Nephron (organoid): ENCODE measurements around the gene C19orf67.

Experiments
- H3K27ac Mint-ChIP-seq, 3 experiments: 2 replicates each; pipeline ENCODE4 v1.8.0; 2020; ENCODE audit warnings: mixed read lengths in 3 of 3, mild to moderate bottlenecking in 2 of 3, moderate library complexity in 1 of 3
- H3K27me3 Mint-ChIP-seq: 2 replicates; pipeline ENCODE4 v1.8.0; 2021; ENCODE audit warnings: low read depth, mild to moderate bottlenecking, moderate library complexity, mixed read lengths
- H3K36me3 Mint-ChIP-seq: 2 replicates; pipeline ENCODE4 v1.8.0; 2020; ENCODE audit warnings: low read depth, mixed read lengths
- H3K4me1 Mint-ChIP-seq: 2 replicates; pipeline ENCODE4 v1.8.0; 2020; ENCODE audit warnings: mixed read lengths
- H3K4me3 Mint-ChIP-seq, 3 experiments: 2 replicates each; pipeline ENCODE4 v1.8.0; 2020; ENCODE audit warnings: mild to moderate bottlenecking in 3 of 3, mixed read lengths in 3 of 3, moderate library complexity in 2 of 3
- H3K9me3 Mint-ChIP-seq: 2 replicates; pipeline ENCODE4 v1.8.0; 2020; ENCODE audit warnings: mixed read lengths
- CTCF ChIP-seq, 3 experiments: fragments of 200-600 bp; sonication (generic); IDR thresholded peaks; one replicate each; pipeline ENCODE4 v1.5.0; 2021; ENCODE audit warnings: antibody characterized with exemption in 3 of 3; ENCODE audit not compliant: unreplicated experiment in 3 of 3

The C19orf67 gene

DNA sequence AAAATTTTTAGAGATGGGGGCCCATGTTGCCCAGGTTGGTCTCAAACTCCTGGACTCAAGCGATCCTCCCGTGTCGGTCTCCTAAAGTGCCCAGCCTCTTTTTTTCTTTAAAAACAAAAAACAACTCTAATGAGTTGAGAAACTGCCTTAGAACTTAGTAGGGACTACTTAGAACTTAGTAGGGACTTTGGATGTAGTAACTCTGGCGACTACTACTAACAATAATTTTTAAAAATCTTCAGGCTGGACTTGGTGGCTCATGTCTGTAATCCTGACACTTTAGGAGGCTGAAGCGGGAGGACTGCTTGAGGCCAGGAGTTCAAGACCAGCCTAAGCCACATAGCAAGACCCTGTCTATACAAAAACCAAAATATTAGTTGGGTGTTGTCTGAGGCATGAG, 515 bp upstream of the C19orf67 start:
- Mint-ChIP-seq H3K4me3 (peak overlapping the region in 2 of 3 experiments; percentile 55 to 66), H3K27me3 (no peaks in the 10 kb centered on the region), H3K4me1 (peaks cover 28% of the 10 kb centered on the region), H3K36me3 (peaks cover 24% of the 10 kb centered on the region), H3K27ac (no peak overlapping the region), H3K9me3 (no peaks in the 10 kb centered on the region)
- TF ChIP-seq CTCF (IDR thresholded peaks at IDR 0.05; ENCODE audit: unreplicated experiment in 3 of 3): no peak

- H3K27me3 Mint-ChIP-seq: no peaks in the 10 kb centered on the region
- TF ChIP-seq CTCF (IDR thresholded peaks at IDR 0.05; ENCODE audit: unreplicated experiment in 3 of 3): no peak
- peaks cover 8% of the 10 kb centered on the region for H3K36me3 Mint-ChIP-seq
- H3K9me3 Mint-ChIP-seq: no peaks in the 10 kb centered on the region
- H3K27ac Mint-ChIP-seq: peak overlapping the region in 1 of 3 experiments; percentile 93
- H3K4me3 Mint-ChIP-seq: peak overlapping the region; percentile 94 to 97 (median 96)
- peaks cover 25% of the 10 kb centered on the region for H3K4me1 Mint-ChIP-seq
These were observed 3.0 kb downstream of the C19orf67 start for GRCh38 chr19:14082675-14082960.

- peak overlapping the region; percentile 88 to 93 (median 89) for H3K27ac Mint-ChIP-seq
- no peak for TF ChIP-seq CTCF (IDR thresholded peaks at IDR 0.05; ENCODE audit: unreplicated experiment in 3 of 3)
- H3K4me1 Mint-ChIP-seq: peaks cover 29% of the 10 kb centered on the region
- no peaks in the 10 kb centered on the region for H3K9me3 Mint-ChIP-seq
- peak overlapping the region; percentile 94 to 97 (median 96) for H3K4me3 Mint-ChIP-seq
- H3K36me3 Mint-ChIP-seq: peaks cover 4% of the 10 kb centered on the region
- no peaks in the 10 kb centered on the region for H3K27me3 Mint-ChIP-seq
These were observed 3.5 kb downstream of the C19orf67 start for GRCh38 chr19:14081797-14082674.

GRCh38 chr19:14080887-14081796, 4.4 kb downstream of the C19orf67 start:
- no peak for TF ChIP-seq CTCF (IDR thresholded peaks at IDR 0.05; ENCODE audit: unreplicated experiment in 3 of 3)
- Mint-ChIP-seq H3K9me3 (no peaks in the 10 kb centered on the region), H3K4me1 (peaks cover 29% of the 10 kb centered on the region), H3K4me3 (peak overlapping the region; percentile 94 to 97 (median 96)), H3K36me3 (peaks cover 4% of the 10 kb centered on the region), H3K27me3 (no peaks in the 10 kb centered on the region), H3K27ac (peak overlapping the region; percentile 88 to 93 (median 89))

- Mint-ChIP-seq H3K27ac (no peak overlapping the region), H3K9me3 (no peaks in the 10 kb centered on the region), H3K36me3 (no peaks in the 10 kb centered on the region), H3K4me3 (peak overlapping the region; percentile 21 to 70 (median 55)), H3K27me3 (peaks cover 8% of the 10 kb centered on the region), H3K4me1 (peaks cover 23% of the 10 kb centered on the region)
- no peak for TF ChIP-seq CTCF (IDR thresholded peaks at IDR 0.05; ENCODE audit: unreplicated experiment in 3 of 3)
These were observed 7.2 kb downstream of the C19orf67 start for GRCh38 chr19:14078411-14078810.
